ENCODE data around the gene LASP1. TPM values are rescaled to one million over a fixed set of nuclear protein-coding genes. Genes with fewer than 3 reads are reported as not detected.

The LASP1 gene
- total RNA-seq, 4 donors from 2014 or later: 110 to 165 (median 137) TPM

- Histone ChIP-seq H3K36me3 (peaks cover 2 to 63% (median 29%) of the 10 kb centered on the region in 3 donors), H3K27me3 (no peaks in the 10 kb centered on the region), H3K27ac (no peak overlapping the region), H3K4me1 (peaks cover 0 to 30% (median 15%) of the 10 kb centered on the region in 4 donors), H3K9me3 (no peaks in the 10 kb centered on the region), H3K4me3 (no peak overlapping the region)
- WGBS, 2 donors: 88 to 100% methylated on average over 1 of the region's 1 CpG
- TF ChIP-seq, protein P1, sequence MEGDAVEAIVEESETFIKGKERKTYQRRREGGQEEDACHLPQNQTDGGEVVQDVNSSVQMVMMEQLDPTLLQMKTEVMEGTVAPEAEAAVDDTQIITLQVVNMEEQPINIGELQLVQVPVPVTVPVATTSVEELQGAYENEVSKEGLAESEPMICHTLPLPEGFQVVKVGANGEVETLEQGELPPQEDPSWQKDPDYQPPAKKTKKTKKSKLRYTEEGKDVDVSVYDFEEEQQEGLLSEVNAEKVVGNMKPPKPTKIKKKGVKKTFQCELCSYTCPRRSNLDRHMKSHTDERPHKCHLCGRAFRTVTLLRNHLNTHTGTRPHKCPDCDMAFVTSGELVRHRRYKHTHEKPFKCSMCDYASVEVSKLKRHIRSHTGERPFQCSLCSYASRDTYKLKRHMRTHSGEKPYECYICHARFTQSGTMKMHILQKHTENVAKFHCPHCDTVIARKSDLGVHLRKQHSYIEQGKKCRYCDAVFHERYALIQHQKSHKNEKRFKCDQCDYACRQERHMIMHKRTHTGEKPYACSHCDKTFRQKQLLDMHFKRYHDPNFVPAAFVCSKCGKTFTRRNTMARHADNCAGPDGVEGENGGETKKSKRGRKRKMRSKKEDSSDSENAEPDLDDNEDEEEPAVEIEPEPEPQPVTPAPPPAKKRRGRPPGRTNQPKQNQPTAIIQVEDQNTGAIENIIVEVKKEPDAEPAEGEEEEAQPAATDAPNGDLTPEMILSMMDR (IDR thresholded peaks at IDR 0.05): no peak
- DNase-seq (ENCODE audit: low spot score in 2 of 2): no peak
Observed at GRCh38 chr17:38848557-38848891, 21.3 kb upstream of the LASP1 start.

DNA sequence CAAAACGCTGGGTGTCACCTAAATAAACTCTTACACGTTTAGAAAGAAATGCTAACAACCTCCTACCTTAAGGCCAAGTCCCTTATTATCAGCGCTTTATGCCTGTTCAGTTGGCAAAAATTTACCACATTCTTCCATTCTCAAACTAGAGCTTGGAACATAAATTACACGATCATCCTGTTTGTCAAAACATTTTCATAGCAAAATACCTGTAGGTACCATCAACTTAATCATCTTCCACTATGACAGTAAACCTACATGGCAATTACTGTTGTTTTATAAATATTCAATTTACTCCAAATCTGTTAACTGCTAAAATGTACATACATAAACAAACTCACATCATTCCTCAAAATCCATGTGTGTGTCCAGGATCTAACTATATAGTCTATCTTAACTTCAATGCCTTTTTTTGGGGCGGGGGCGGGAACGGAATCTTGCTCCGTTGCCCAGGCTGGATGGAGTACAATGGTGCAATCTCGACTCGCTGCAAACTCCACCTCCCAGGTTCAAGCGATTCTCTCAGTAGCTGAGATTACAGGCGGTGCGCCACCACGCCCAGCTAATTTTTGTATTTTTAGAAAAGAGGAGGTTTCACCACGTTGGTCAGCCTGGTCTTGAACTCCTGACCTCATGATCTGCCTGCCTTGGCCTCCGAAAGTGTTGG, 20.8 kb upstream of the LASP1 start:
- 75 to 77% methylated on average over 16 of the region's 16 CpGs for WGBS, 2 donors
- H3K4me1 ChIP-seq: peaks cover 0 to 31% (median 16%) of the 10 kb centered on the region in 4 donors
- TF ChIP-seq POLR2A (IDR thresholded peaks at IDR 0.05): no peak
- TF ChIP-seq EP300 (IDR thresholded peaks at IDR 0.05): no peak
- TF ChIP-seq, protein P1 (IDR thresholded peaks at IDR 0.05): no peak
- no peaks in the 10 kb centered on the region for H3K27me3 ChIP-seq
- no peak for DNase-seq (ENCODE audit: low spot score in 2 of 2)
- H3K9me3 ChIP-seq: no peaks in the 10 kb centered on the region
- no peak overlapping the region for H3K4me3 ChIP-seq
- no peak overlapping the region for H3K27ac ChIP-seq
- H3K36me3 ChIP-seq: peaks cover 2 to 63% (median 29%) of the 10 kb centered on the region in 3 donors

GRCh38 chr17:38850374-38850773, 19.5 kb upstream of the LASP1 start:
- Histone ChIP-seq H3K4me3 (no peak overlapping the region), H3K9me3 (no peaks in the 10 kb centered on the region), H3K27ac (no peak overlapping the region), H3K4me1 (peaks cover 0 to 35% (median 20%) of the 10 kb centered on the region in 4 donors), H3K36me3 (peaks cover 2 to 63% (median 29%) of the 10 kb centered on the region in 3 donors), H3K27me3 (no peaks in the 10 kb centered on the region)
- TF ChIP-seq POLR2A (IDR thresholded peaks at IDR 0.05): no peak
- TF ChIP-seq EP300 (IDR thresholded peaks at IDR 0.05): no peak
- no peak for DNase-seq (ENCODE audit: low spot score in 2 of 2)
- WGBS, 2 donors: 85 to 86% methylated on average over 7 of the region's 7 CpGs

GRCh38 chr17:38851434-38851833, 18.4 kb upstream of the LASP1 start:
- Histone ChIP-seq H3K36me3 (peaks cover 2 to 56% (median 29%) of the 10 kb centered on the region in 3 donors), H3K27me3 (no peaks in the 10 kb centered on the region), H3K4me3 (peak overlapping the region in 2 of 4 donors; percentile 62 to 64), H3K27ac (peak overlapping the region in 2 of 4 donors; percentile 34 to 95), H3K4me1 (peaks cover 0 to 35% (median 20%) of the 10 kb centered on the region in 4 donors), H3K9me3 (no peaks in the 10 kb centered on the region)
- no peak for DNase-seq (ENCODE audit: low spot score in 2 of 2)
- 54 to 56% methylated on average over 2 of the region's 2 CpGs for WGBS, 2 donors
- TF ChIP-seq POLR2A (IDR thresholded peaks at IDR 0.05): no peak
- TF ChIP-seq EP300 (IDR thresholded peaks at IDR 0.05): no peak
- TF ChIP-seq, protein P1 (IDR thresholded peaks at IDR 0.05): no peak

DNA sequence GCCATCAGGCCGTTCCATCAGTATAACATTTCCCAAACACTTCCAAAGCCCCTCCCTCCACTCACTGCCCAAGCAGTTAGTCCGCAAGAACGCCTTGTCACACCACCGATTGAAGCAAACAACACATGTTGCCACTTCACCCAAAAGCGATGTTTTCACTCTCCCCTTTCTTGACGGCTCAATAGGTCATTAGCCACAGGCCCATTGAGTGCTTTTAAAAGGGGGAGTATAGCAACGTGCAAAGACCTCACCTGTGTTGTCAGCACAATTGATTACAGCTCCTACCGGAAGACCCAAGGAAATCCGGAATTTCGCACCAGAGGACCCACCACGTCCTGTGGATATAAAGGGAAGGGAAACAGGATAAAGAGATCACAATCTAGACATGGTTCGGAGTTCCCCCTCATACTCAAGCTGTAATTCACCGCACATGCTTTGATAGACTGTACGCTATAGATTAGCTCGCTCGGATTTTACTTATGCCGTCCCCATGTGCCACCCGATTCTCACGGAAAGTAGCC, 17.0 kb upstream of the LASP1 start:
- Histone ChIP-seq H3K4me1 (peaks cover 0 to 35% (median 20%) of the 10 kb centered on the region in 4 donors), H3K27me3 (no peaks in the 10 kb centered on the region), H3K4me3 (peak overlapping the region; percentile 49 to 64 (median 60)), H3K36me3 (peaks cover 1 to 43% (median 24%) of the 10 kb centered on the region in 3 donors), H3K27ac (peak overlapping the region; percentile 90 to 97 (median 94)), H3K9me3 (no peaks in the 10 kb centered on the region)
- TF ChIP-seq POLR2A (IDR thresholded peaks at IDR 0.05) (no peak), EP300 (IDR thresholded peaks at IDR 0.05) (no peak)
- TF ChIP-seq, protein P1 (IDR thresholded peaks at IDR 0.05): no peak
- WGBS, 2 donors: 2% methylated on average over 19 of the region's 19 CpGs
- DNase-seq (ENCODE audit: low spot score in 2 of 2): no peak

All from tibial nerve (tissue), 4 donors.